ENCODE data around the gene PRKCI. TPM values are rescaled to one million over a fixed set of nuclear protein-coding genes. Genes with fewer than 3 reads are reported as not detected.

Gene PRKCI
- total RNA-seq, 3 donors from 2014 or later (not counting 1 experiment from before 2014, with no cell fraction given), result 8.4 to 14.4 (median 11.1) TPM

DNA sequence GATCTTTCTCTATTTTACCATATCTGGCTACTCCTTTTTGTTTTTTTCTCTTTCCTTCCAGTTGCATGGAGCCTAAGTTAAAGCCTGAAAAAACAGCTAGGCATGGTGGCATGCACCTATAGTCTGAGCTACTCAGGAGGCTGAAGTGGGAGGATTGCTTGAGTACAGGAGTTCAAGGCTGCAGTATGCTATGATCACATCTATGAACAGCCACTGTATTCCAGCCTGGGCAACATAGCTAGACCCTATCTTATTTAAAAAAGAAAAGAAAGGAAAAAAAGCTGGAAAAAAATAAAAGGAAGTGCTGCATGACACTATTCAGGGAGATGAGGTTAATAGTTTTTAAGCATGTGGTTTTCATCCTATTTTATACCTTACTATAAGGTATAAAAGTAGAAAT is 131.3 kb downstream of the PRKCI start:
- DNase-seq (no peak), ATAC-seq (no peak)
- Histone ChIP-seq H3K36me3 (ENCODE audit: control insufficient read depth, insufficient read depth, low read length) (no peaks in the 10 kb centered on the region), H3K27ac (ENCODE audit: low read length) (no peak overlapping the region), H3K4me3 (ENCODE audit: low read length) (no peak overlapping the region), H3K9me3 (ENCODE audit: control insufficient read depth, insufficient read depth, low read length) (no peaks in the 10 kb centered on the region), H3K4me1 (ENCODE audit: control insufficient read depth, insufficient read depth, low read length) (peaks cover 20% of the 10 kb centered on the region), H3K27me3 (ENCODE audit: control insufficient read depth, insufficient read depth, low read length) (no peaks in the 10 kb centered on the region)
- peaks cover 21 to 34% of the 10 kb centered on the region in 2 donors for H3K4me1 Mint-ChIP-seq
- intact Hi-C loops (cut with micrococcal nuclease), result no loop called here
- peak overlapping the region; percentile 17 to 94 for H3K27ac Mint-ChIP-seq
- no peaks in the 10 kb centered on the region for H3K27me3 Mint-ChIP-seq (ENCODE audit: low read depth in 2 of 2)
- H3K9me3 Mint-ChIP-seq, result no peaks in the 10 kb centered on the region
- no peak overlapping the region for H3K4me3 Mint-ChIP-seq
- TF ChIP-seq, protein P1, sequence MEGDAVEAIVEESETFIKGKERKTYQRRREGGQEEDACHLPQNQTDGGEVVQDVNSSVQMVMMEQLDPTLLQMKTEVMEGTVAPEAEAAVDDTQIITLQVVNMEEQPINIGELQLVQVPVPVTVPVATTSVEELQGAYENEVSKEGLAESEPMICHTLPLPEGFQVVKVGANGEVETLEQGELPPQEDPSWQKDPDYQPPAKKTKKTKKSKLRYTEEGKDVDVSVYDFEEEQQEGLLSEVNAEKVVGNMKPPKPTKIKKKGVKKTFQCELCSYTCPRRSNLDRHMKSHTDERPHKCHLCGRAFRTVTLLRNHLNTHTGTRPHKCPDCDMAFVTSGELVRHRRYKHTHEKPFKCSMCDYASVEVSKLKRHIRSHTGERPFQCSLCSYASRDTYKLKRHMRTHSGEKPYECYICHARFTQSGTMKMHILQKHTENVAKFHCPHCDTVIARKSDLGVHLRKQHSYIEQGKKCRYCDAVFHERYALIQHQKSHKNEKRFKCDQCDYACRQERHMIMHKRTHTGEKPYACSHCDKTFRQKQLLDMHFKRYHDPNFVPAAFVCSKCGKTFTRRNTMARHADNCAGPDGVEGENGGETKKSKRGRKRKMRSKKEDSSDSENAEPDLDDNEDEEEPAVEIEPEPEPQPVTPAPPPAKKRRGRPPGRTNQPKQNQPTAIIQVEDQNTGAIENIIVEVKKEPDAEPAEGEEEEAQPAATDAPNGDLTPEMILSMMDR (IDR thresholded peaks at IDR 0.05), result no peak
- no peaks in the 10 kb centered on the region for H3K36me3 Mint-ChIP-seq

- Mint-ChIP-seq H3K4me1 (peaks cover 30 to 41% of the 10 kb centered on the region in 2 donors), H3K9me3 (no peaks in the 10 kb centered on the region), H3K4me3 (peak overlapping the region; percentile 91), H3K36me3 (no peaks in the 10 kb centered on the region), H3K27ac (peak overlapping the region in 1 of 2 donors; percentile 94), H3K27me3 (ENCODE audit: low read depth in 2 of 2) (no peaks in the 10 kb centered on the region)
- 100% methylated on average over 2 of the region's 4 CpGs for WGBS (ENCODE audit: insufficient coverage)
- Histone ChIP-seq H3K27ac (ENCODE audit: low read length) (no peak overlapping the region), H3K4me1 (ENCODE audit: control insufficient read depth, insufficient read depth, low read length) (peaks cover 23% of the 10 kb centered on the region), H3K9me3 (ENCODE audit: control insufficient read depth, insufficient read depth, low read length) (no peaks in the 10 kb centered on the region), H3K36me3 (ENCODE audit: control insufficient read depth, insufficient read depth, low read length) (no peaks in the 10 kb centered on the region), H3K27me3 (ENCODE audit: control insufficient read depth, insufficient read depth, low read length) (no peaks in the 10 kb centered on the region), H3K4me3 (ENCODE audit: low read length) (no peak overlapping the region)
- intact Hi-C loops (cut with micrococcal nuclease), result loop anchor here (5.0 kb wide), 1 partner anchor 553 kb away; the partner anchor contains the start of gene EIF5A2
- no peak for ATAC-seq
- TF ChIP-seq, protein P1 (IDR thresholded peaks at IDR 0.05), result no peak
- DNase-seq, result no peak
These were observed 132.5 kb downstream of the PRKCI start for GRCh38 chr3:170354760-170355159.

Other genes with a start within 250 kb of the PRKCI start
- gene GPR160, start 184.4 kb upstream of the PRKCI start, total RNA-seq, result 1 to 10 TPM; 1.8 to 5.5 (median 3.8) TPM
- 100 to 1,000 TPM; 121 to 130 (median 125) TPM for gene PHC3, start 40.7 kb upstream of the PRKCI start, total RNA-seq
- 100 to 1,000 TPM in 1 of 3 donors, 10 to 100 TPM in 2; 85.5 to 156 (median 96.3) TPM for gene SKIL, start 135.3 kb downstream of the PRKCI start, total RNA-seq
- gene CLDN11, start 196.4 kb downstream of the PRKCI start, total RNA-seq, result under 1 TPM in 1 of 3 donors, not detected in 2; 0.39 TPM